ENCODE measurements around the gene MC1R.
"Not testable (repeated sequence)": the region's sequence is repeated elsewhere in the genome, so short reads cannot be mapped to it uniquely, and the experiment has no call there.

MC1R gene

GRCh38 chr16:89958068-89958467 lies 39.4 kb downstream of the MC1R start:
- DNase-seq: peak in 20 of 58 donors; percentile 6 to 52 (median 21)

DNA sequence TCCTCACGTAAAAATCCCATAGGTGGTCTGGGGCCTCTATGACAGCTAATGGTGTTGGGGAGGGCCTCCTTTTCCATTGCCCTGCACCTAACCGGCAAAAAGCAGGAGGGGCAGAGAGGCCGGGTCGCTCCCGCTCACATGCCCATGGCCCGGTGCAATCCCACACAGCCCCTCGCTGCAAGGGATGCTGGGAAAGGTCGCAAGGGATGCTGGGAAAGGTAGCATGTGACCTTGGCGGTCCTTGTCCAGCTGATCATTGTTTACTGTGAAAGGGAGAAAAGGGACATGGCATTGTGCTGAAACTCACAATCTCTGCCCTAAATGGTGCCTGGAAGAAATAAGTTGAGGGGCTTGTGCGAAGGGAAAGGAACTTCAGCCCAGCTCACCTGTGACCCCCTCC lies 39.9 kb downstream of the MC1R start:
- no peak for DNase-seq

DNA sequence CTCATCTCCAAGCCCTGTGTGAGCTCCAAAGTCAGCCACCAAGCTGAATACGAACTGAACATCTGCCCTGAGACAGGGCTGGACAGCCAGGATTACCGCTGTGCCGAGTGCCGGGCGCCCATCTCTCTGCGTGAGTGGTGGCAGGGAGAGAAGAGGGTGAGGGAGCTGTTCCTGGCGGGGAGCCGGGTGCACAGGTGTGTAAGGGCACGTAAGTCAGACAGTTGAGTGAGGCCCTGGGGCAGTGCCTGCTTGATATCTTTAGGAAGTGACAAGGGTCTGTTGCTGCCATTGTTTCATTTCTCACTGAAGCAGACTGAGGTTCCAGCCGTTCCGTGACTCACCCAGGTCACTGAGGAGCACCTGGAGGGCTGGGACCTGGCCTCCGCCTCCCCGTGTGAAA lies 42.3 kb downstream of the MC1R start:
- DNase-seq: no peak

DNA sequence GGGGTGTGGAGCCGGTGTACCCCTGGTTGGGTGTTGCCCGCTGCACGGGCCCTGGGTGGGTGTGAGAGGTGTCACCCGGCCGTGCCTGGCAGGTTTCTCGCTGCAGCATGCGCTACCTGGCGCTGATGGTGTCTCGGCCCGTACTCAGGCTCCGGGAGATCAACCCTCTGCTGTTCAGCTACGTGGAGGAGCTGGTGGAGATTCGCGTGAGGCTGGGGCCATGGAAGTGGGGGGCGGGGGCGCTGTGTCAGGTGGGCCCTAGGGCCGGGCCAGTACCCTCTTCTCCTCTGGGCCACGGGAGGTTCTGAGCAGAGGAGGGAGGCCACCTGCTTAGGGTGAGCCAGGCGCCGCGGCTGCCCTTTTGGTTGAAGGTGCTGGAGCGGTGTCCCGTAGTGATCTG lies 43.3 kb downstream of the MC1R start:
- no peak for DNase-seq

- DNase-seq: no peak
Observed at GRCh38 chr16:89962754-89963498, 44.3 kb downstream of the MC1R start.

DNA sequence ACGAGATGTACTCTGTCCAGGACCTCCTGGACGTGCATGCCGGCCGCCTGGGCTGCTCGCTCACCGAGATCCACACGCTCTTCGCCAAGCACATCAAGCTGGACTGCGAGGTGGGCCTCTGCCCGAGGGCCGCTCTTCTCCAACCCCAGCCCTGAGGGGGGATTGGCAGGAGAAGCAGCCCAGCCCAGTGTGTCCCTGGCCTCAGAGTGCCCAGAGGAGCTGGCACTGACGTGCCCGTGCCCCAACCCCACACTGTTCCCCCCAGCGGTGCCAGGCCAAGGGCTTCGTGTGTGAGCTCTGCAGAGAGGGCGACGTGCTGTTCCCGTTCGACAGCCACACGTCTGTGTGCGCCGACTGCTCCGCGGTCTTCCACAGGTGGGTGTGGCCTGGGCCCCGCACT lies 45.5 kb downstream of the MC1R start:
- no peak for DNase-seq

DNA sequence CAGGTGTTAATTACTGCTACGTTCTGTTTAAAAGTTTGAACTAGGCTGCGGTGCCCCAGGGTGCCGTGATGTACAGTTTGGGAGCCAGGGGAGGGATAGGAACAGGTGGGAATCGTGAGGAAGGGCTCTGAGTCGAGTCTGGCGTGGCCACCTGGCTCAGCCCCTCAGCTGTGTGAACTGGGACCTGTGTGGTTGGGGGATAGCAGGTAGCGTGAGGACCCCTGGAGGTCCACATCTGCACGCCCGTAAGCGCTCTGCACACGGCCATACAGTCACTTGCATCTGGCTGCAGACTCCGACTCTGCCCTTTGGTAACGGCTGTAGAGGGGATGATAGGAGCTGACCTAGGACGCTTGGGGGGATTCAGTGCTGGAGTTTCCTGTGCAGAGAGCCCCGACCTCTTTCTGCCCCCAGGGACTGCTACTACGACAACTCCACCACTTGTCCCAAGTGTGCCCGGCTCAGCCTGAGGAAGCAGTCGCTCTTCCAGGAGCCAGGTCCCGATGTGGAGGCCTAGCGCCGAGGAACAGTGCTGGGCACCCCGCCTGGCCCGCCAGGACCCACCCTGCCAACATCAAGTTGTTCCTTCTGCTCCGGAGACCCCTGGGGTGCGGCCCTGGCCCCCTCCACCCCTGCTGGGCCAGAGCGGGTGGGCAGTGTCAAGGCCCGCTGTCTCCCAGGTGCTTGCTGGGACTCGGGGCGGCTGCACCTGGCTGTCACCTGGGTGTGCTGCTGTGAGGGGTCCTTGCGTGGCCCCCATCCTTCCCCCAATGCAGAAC lies 47.0 kb downstream of the MC1R start:
- DNase-seq: no peak

DNA sequence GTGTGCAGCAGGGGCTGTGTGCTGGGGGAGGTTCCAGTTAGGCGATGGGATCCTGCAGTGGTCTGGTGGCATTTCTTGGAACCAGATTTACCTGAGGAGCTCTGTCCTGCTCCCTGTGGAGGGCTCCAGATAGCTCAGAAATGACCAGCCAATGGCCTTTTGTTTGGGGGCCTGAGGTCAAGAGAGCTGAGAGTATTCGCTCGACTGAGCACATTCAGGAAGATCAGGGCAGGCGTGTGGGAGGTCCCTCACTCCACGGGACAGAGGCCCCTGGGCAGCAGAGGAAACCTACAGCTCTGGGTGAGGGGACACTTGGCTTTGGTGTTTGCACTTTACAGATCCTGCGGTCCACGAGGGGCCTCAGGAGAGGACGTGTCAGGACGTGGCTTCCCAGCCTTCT lies 48.1 kb downstream of the MC1R start:
- DNase-seq: no peak

- not testable (repeated sequence) for DNase-seq
Observed at GRCh38 chr16:89967436-89967835, 48.8 kb downstream of the MC1R start.

DNA sequence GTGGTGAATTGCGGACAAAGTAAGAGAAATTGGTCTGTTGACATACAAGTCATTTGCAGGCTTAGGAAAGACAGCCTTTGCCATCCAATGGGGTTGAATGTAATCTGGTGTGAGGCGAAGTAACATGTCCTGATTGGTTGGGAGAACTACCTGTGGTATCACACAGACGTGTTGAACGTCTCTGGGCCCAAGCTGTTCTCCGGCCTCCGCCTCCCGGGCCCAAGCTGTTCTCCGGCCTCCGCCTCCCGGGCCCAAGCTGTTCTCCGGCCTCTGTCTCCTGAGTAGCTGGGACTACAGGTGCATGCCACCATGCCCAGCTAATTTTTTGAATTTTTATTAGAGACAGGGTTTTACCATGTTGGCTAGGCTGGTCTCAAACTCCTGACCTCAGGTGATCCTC lies 49.4 kb downstream of the MC1R start:
- DNase-seq: not testable (repeated sequence)

DNA sequence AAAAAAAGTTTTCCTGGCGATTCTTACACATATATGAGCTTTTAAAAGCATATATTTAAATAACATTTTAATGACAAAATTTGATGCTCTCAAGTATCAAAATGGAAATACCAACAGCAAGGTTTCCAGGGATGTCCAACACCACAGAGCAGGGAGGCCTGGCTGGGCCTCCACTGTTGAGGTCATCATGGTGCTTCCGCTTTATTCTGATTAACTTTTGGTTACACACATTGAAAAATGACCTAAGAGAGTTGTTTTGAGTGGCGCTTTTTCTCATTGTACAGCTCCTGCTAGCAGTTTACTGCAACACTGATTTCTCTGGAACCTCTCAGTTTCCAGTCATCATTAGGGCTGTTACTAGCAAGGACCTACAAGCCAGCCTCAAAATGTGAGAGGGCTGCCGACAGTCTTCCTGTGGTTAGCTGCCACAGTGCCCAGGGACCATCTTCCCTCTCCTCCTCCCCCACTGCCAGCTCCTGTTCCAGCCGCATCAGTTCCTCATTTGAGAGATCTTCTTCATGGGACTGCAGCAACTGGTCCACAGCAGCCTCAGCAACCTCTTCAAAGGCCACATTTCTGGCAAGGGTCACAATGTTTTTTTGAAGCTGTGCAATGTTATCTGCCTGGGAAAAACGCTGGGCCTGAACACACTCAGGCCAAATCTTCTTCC lies 51.2 kb downstream of the MC1R start:
- peak in 6 of 58 donors; percentile 5 to 22 (median 10) for DNase-seq

Measured in anterior cingulate cortex (tissue), 58 donors.